Right forelimb (tissue), 1 donor: Measurements from ENCODE around the gene CTIF.
"Not testable (repeated sequence)": the region's sequence is repeated elsewhere in the genome, so short reads cannot be mapped to it uniquely, and the experiment has no call there.

Experiments
- DNase-seq: peaks from one replicate; pipeline ENCODE4 v3.0.0-alpha.2; 2018

CTIF gene

GRCh38 chr18:48811977-48812451 is 273.2 kb downstream of the CTIF start:
- not testable (repeated sequence) for DNase-seq

GRCh38 chr18:48813321-48813720 is 274.5 kb downstream of the CTIF start:
- peak; percentile 24 for DNase-seq

GRCh38 chr18:48813833-48814489 is 275.1 kb downstream of the CTIF start:
- DNase-seq, result peak; percentile 29

GRCh38 chr18:48814490-48815178 is 275.8 kb downstream of the CTIF start:
- DNase-seq, result peak; percentile 36

GRCh38 chr18:48815179-48815515 is 276.3 kb downstream of the CTIF start:
- peak; percentile 2 for DNase-seq

- DNase-seq, result peak; percentile 34
Observed at GRCh38 chr18:48815581-48816324, 276.9 kb downstream of the CTIF start.

- DNase-seq, result peak; percentile 29
Observed at GRCh38 chr18:48816554-48816953, 277.7 kb downstream of the CTIF start.

- peak; percentile 6 for DNase-seq
Observed at GRCh38 chr18:48817021-48817461, 278.2 kb downstream of the CTIF start.

GRCh38 chr18:48818329-48819254 is 279.8 kb downstream of the CTIF start:
- peak; percentile 33 for DNase-seq

GRCh38 chr18:48819276-48819675 is 280.4 kb downstream of the CTIF start:
- DNase-seq, result peak; percentile 16

- DNase-seq, result peak; percentile 13
Observed at GRCh38 chr18:48819781-48820482, 281.1 kb downstream of the CTIF start.

- DNase-seq, result peak; percentile 37
Observed at GRCh38 chr18:48820483-48821250, 281.8 kb downstream of the CTIF start.

- DNase-seq, result no peak
Observed at GRCh38 chr18:48821251-48821590, 282.4 kb downstream of the CTIF start.

GRCh38 chr18:48821845-48822244 is 283.0 kb downstream of the CTIF start:
- no peak for DNase-seq

GRCh38 chr18:48824231-48824970 is 285.6 kb downstream of the CTIF start:
- DNase-seq, result peak; percentile 29

- peak; percentile 50 for DNase-seq
Observed at GRCh38 chr18:48825101-48825745, 286.4 kb downstream of the CTIF start.

- peak; percentile 38 for DNase-seq
Observed at GRCh38 chr18:48826271-48826670, 287.4 kb downstream of the CTIF start.

GRCh38 chr18:48826806-48827205 is 288.0 kb downstream of the CTIF start:
- peak; percentile 43 for DNase-seq

- peak; percentile 82 for DNase-seq
Observed at GRCh38 chr18:48827291-48828193, 288.7 kb downstream of the CTIF start.
